Measurements from ENCODE around the gene DBNL.

Gene DBNL

GRCh38 chr7:44042221-44042620, 2.3 kb upstream of the DBNL start:
- no peak for DNase-seq (ENCODE audit: low read depth in 3 of 3)

- no peak for DNase-seq (ENCODE audit: low read depth in 3 of 3)
Observed at GRCh38 chr7:44043902-44044301, 600 bp upstream of the DBNL start.

- DNase-seq (ENCODE audit: low read depth in 3 of 3), result no peak
Observed at GRCh38 chr7:44045226-44046014, 918 bp downstream of the DBNL start.

GRCh38 chr7:44046321-44047061, 2.0 kb downstream of the DBNL start:
- DNase-seq (ENCODE audit: low read depth in 3 of 3), result no peak

GRCh38 chr7:44048031-44048795, 3.7 kb downstream of the DBNL start:
- DNase-seq (ENCODE audit: low read depth in 3 of 3), result no peak

GRCh38 chr7:44050121-44050914, 5.8 kb downstream of the DBNL start:
- no peak for DNase-seq (ENCODE audit: low read depth in 3 of 3)

GRCh38 chr7:44050915-44051560, 6.5 kb downstream of the DBNL start:
- DNase-seq (ENCODE audit: low read depth in 3 of 3), result no peak

GRCh38 chr7:44051611-44052220, 7.2 kb downstream of the DBNL start:
- DNase-seq (ENCODE audit: low read depth in 3 of 3), result no peak

GRCh38 chr7:44052771-44053365, 8.4 kb downstream of the DBNL start:
- no peak for DNase-seq (ENCODE audit: low read depth in 3 of 3)

GRCh38 chr7:44056681-44057080, 12.2 kb downstream of the DBNL start:
- DNase-seq (ENCODE audit: low read depth in 3 of 3), result no peak

- no peak for DNase-seq (ENCODE audit: low read depth in 3 of 3)
Observed at GRCh38 chr7:44057181-44057848, 12.8 kb downstream of the DBNL start.

GRCh38 chr7:44057849-44058758, 13.6 kb downstream of the DBNL start:
- no peak for DNase-seq (ENCODE audit: low read depth in 3 of 3)

GRCh38 chr7:44058759-44059218, 14.3 kb downstream of the DBNL start:
- no peak for DNase-seq (ENCODE audit: low read depth in 3 of 3)

- DNase-seq (ENCODE audit: low read depth in 3 of 3), result no peak
Observed at GRCh38 chr7:44059219-44060090, 15.0 kb downstream of the DBNL start.

GRCh38 chr7:44060091-44060947, 15.8 kb downstream of the DBNL start:
- DNase-seq (ENCODE audit: low read depth in 3 of 3), result no peak

- no peak for DNase-seq (ENCODE audit: low read depth in 3 of 3)
Observed at GRCh38 chr7:44060948-44061644, 16.6 kb downstream of the DBNL start.

Measured in stimulated activated CD4-positive, alpha-beta T cell treated with anti-CD3 and anti-CD28 coated beads, TNF-alpha, amount 100 ng/mL, for 48 hours (primary cell).